CD4-positive, alpha-beta T cell (primary cell): ENCODE results near the gene ULK2. TPM values are rescaled to one million over a fixed set of nuclear protein-coding genes. Genes with fewer than 3 reads are reported as not detected.

Experiments
- ATAC-seq: fragments of 200-7000 bp; cut with Tn5 transposase; one replicate; pipeline ENCODE4 v1.10.0; 2022; ENCODE audit warnings: mild to moderate bottlenecking; ENCODE audit not compliant: poor library complexity
- CTCF ChIA-PET: fragments of 350-600 bp; sonication (Branson Sonifier 250); formaldehyde crosslinking; loops from one replicate; lab custom pipeline; 2021; ENCODE audit warnings: antibody characterized with exemption, inconsistent platforms; lab: Charles Lee
- POLR2A ChIA-PET: fragments of 350-600 bp; sonication (Branson Sonifier 250); formaldehyde crosslinking; loops from one replicate; lab custom pipeline; 2021; ENCODE audit warnings: antibody characterized with exemption, inconsistent platforms; lab: Charles Lee
- DNase-seq, 14 experiments: peaks; one replicate each; pipeline ENCODE4 v3.0.0-alpha.2; 2013 to 2020; ENCODE audit warnings: mixed read lengths in 2 of 14
- H3K27ac ChIP-seq, 2 donors: one replicate each; pipeline versions ENCODE4 v1.5.1 to v1.7.0; 2013; ENCODE audit warnings: low read length in 2 of 2, low read depth in 1 of 2, mild to moderate bottlenecking in 1 of 2
- H3K27me3 ChIP-seq, 2 experiments: 1 replicate in 1 of 2; 2 replicates in 1 of 2; pipeline versions ENCODE4 v1.6.1 to v1.7.0; 2013; ENCODE audit warnings: low read length in 2 of 2, control low read depth in 1 of 2, mild to moderate bottlenecking in 1 of 2, moderate library complexity in 1 of 2; ENCODE audit not compliant: insufficient read depth in 2 of 2, control insufficient read depth in 1 of 2
- H3K36me3 ChIP-seq: one replicate; pipeline ENCODE4 v1.6.1; 2013; ENCODE audit warnings: low read length, control low read depth; ENCODE audit not compliant: insufficient read depth
- H3K4me1 ChIP-seq: one replicate; pipeline ENCODE4 v1.6.1; 2013; ENCODE audit warnings: low read length, control low read depth; ENCODE audit not compliant: insufficient read depth
- H3K4me3 ChIP-seq: one replicate; pipeline ENCODE4 v1.5.1; 2013; ENCODE audit warnings: mild to moderate bottlenecking, low read length, moderate library complexity
- H3K9me3 ChIP-seq, 2 experiments: 1 replicate in 1 of 2; 2 replicates in 1 of 2; pipeline versions ENCODE4 v1.6.1 to v1.7.0; 2013; ENCODE audit warnings: low read length in 2 of 2, mild to moderate bottlenecking in 2 of 2, control low read depth in 1 of 2, moderate library complexity in 1 of 2; ENCODE audit not compliant: control insufficient read depth in 1 of 2, insufficient read depth in 1 of 2
- H3K27ac Mint-ChIP-seq: one replicate; pipeline ENCODE4 v1.8.0; 2020; ENCODE audit warnings: mixed read lengths
- H3K27me3 Mint-ChIP-seq: one replicate; pipeline ENCODE4 v1.8.0; 2021; ENCODE audit warnings: mixed read lengths
- H3K36me3 Mint-ChIP-seq: one replicate; pipeline ENCODE4 v1.8.0; 2021; ENCODE audit warnings: low read depth, mixed read lengths
- H3K4me1 Mint-ChIP-seq: one replicate; pipeline ENCODE4 v1.8.0; 2021; ENCODE audit warnings: low read depth, mixed read lengths
- H3K4me3 Mint-ChIP-seq: one replicate; pipeline ENCODE4 v1.8.0; 2020; ENCODE audit warnings: mild to moderate bottlenecking, mixed read lengths
- H3K9me3 Mint-ChIP-seq: one replicate; pipeline ENCODE4 v1.8.0; 2020; ENCODE audit warnings: mixed read lengths
- CTCF ChIP-seq: fragments of 200-600 bp; IDR thresholded peaks from one replicate; pipeline ENCODE4 v1.8.0; 2022; ENCODE audit warnings: antibody characterized with exemption, mild to moderate bottlenecking
- intact Hi-C, 2 experiments: fragments of 100-400 bp; cut with DNase I in 1 of 2; cut with micrococcal nuclease in 1 of 2; formaldehyde crosslinking; loops; one replicate each; pipeline versions ENCODE4 v1.15.1 to v1.9.0; 2023 to 2025; cut with DNase I, micrococcal nuclease
- total RNA-seq, 174 experiments: library from RNA in 2 of 174; stranded (reverse) in 2 of 174; gene quantifications; one replicate each; pipeline ENCODE4 v1.2.3 and lab custom pipeline; 2021 to 2026

ULK2 gene
- total RNA-seq, 2 experiments from 2014 or later = 17.1 to 18.3 TPM

GRCh38 chr17:19785854-19786253, 81.9 kb downstream of the ULK2 start:
- Histone ChIP-seq H3K27ac (no peak overlapping the region), H3K27me3 (no peaks in the 10 kb centered on the region), H3K36me3 (peaks cover 22% of the 10 kb centered on the region), H3K4me3 (no peak overlapping the region), H3K9me3 (no peaks in the 10 kb centered on the region), H3K4me1 (no peaks in the 10 kb centered on the region)
- peaks cover 4% of the 10 kb centered on the region for H3K4me1 Mint-ChIP-seq
- DNase-seq (no peak), ATAC-seq (no peak)
- H3K36me3 Mint-ChIP-seq = peaks cover 75% of the 10 kb centered on the region
- ChIA-PET POLR2A (no interaction called here), CTCF (no interaction called here)
- no peak overlapping the region for H3K27ac Mint-ChIP-seq
- no peak for TF ChIP-seq CTCF
- no peak overlapping the region for H3K4me3 Mint-ChIP-seq
- no peaks in the 10 kb centered on the region for H3K9me3 Mint-ChIP-seq
- H3K27me3 Mint-ChIP-seq = no peaks in the 10 kb centered on the region
- intact Hi-C loops = no loop called here

- DNase-seq (no peak), ATAC-seq (no peak)
- Mint-ChIP-seq H3K27me3 (no peaks in the 10 kb centered on the region), H3K4me1 (no peaks in the 10 kb centered on the region), H3K4me3 (no peak overlapping the region), H3K27ac (no peak overlapping the region), H3K9me3 (no peaks in the 10 kb centered on the region), H3K36me3 (peaks cover 71% of the 10 kb centered on the region)
- no peak overlapping the region for H3K4me3 ChIP-seq
- H3K27me3 ChIP-seq = no peaks in the 10 kb centered on the region
- H3K9me3 ChIP-seq = no peaks in the 10 kb centered on the region
- H3K36me3 ChIP-seq = peaks cover 9% of the 10 kb centered on the region
- no peak overlapping the region for H3K27ac ChIP-seq
- intact Hi-C loops = no loop called here
- ChIA-PET POLR2A (interaction anchor here (1.7 kb wide), 1 partner anchor 10 kb away, joined by 5 read pairs; no protein-coding TSS in a partner anchor), CTCF (interaction anchor here (1.4 to 2.8 kb wide), 2 partner anchors 10 to 19 kb away, joined by 4 to 10 read pairs; no protein-coding TSS in a partner anchor)
- TF ChIP-seq CTCF = no peak
- no peaks in the 10 kb centered on the region for H3K4me1 ChIP-seq
These were observed 86.0 kb downstream of the ULK2 start for GRCh38 chr17:19781488-19782458.

- peaks cover 17% of the 10 kb centered on the region for H3K36me3 ChIP-seq
- ATAC-seq (no peak), DNase-seq (no peak)
- ChIA-PET CTCF (interaction anchor here (1.4 to 2.8 kb wide), 2 partner anchors 9 to 18 kb away, joined by 4 to 10 read pairs; no protein-coding TSS in a partner anchor), POLR2A (interaction anchor here (1.7 kb wide), 1 partner anchor 9 kb away, joined by 5 read pairs; no protein-coding TSS in a partner anchor)
- Mint-ChIP-seq H3K36me3 (peaks cover 75% of the 10 kb centered on the region), H3K4me1 (peaks cover 3% of the 10 kb centered on the region), H3K4me3 (no peak overlapping the region), H3K9me3 (no peaks in the 10 kb centered on the region), H3K27me3 (no peaks in the 10 kb centered on the region), H3K27ac (no peak overlapping the region)
- intact Hi-C loops = no loop called here
- H3K9me3 ChIP-seq = no peaks in the 10 kb centered on the region
- no peaks in the 10 kb centered on the region for H3K27me3 ChIP-seq
- no peaks in the 10 kb centered on the region for H3K4me1 ChIP-seq
- no peak for TF ChIP-seq CTCF
- no peak overlapping the region for H3K4me3 ChIP-seq
- no peak overlapping the region for H3K27ac ChIP-seq
These were observed 86.9 kb downstream of the ULK2 start for GRCh38 chr17:19780846-19781245.
